SU-DHL-6 (cell line): Measurements from ENCODE around the gene CHMP1A.

ENCODE experiments used
- H2AFZ ChIP-seq: fragments of 200-600 bp; sonication (generic); 2 replicates; pipeline ENCODE4 v1.6.1; 2014; ENCODE audit warnings: low read depth, mild to moderate bottlenecking, moderate library complexity, mixed read lengths, antibody characterized with exemption, low read length; ENCODE audit not compliant: severe bottlenecking
- H3F3A ChIP-seq: fragments of 200-600 bp; shearing (Covaris generic); 2 replicates; pipeline ENCODE4 v1.6.0; 2016; ENCODE audit warnings: antibody characterized with exemption, mild to moderate bottlenecking; ENCODE audit not compliant: insufficient read depth
- H3K27ac ChIP-seq: fragments of 200-600 bp; sonication (generic); 2 replicates; pipeline ENCODE4 v1.5.1; 2016; ENCODE audit warnings: low read depth, mild to moderate bottlenecking, low read length, moderate library complexity, mixed read lengths
- H3K27me3 ChIP-seq: fragments of 200-600 bp; sonication (generic), shearing (Covaris generic); 2 replicates; pipeline ENCODE4 v1.6.0; 2014; ENCODE audit warnings: mild to moderate bottlenecking, low read length
- H3K36me3 ChIP-seq: fragments of 200-600 bp; sonication (generic); 2 replicates; pipeline ENCODE4 v1.6.1; 2014; ENCODE audit warnings: mild to moderate bottlenecking, low read length, mixed read lengths
- H3K4me2 ChIP-seq: fragments of 300-600, 200-600 bp; shearing (Covaris generic), sonication (generic); 2 replicates; pipeline ENCODE4 v1.6.0; 2014; ENCODE audit warnings: low read length, low read depth, mild to moderate bottlenecking; ENCODE audit not compliant: poor library complexity, severe bottlenecking
- H3K4me3 ChIP-seq: fragments of 200-600 bp; sonication (generic); 2 replicates; pipeline ENCODE4 v1.5.1; 2014; ENCODE audit warnings: antibody characterized with exemption, low read length, mild to moderate bottlenecking, mixed read lengths; ENCODE audit not compliant: insufficient read depth, poor library complexity, severe bottlenecking
- H3K79me2 ChIP-seq: fragments of 200-600 bp; sonication (generic); 2 replicates; pipeline ENCODE4 v1.6.1; 2014; ENCODE audit warnings: mild to moderate bottlenecking, low read length, moderate library complexity; ENCODE audit not compliant: insufficient read depth
- H3K9ac ChIP-seq: fragments of 200-600 bp; sonication (generic); 2 replicates; pipeline ENCODE4 v1.7.0; 2014; ENCODE audit warnings: mild to moderate bottlenecking, low read length
- H3K9me2 ChIP-seq: fragments of 200-600 bp; sonication (generic); replicated peaks from 2 replicates; pipeline ENCODE4 v1.6.1; 2014; ENCODE audit warnings: low read length; ENCODE audit not compliant: insufficient read depth
- H3K9me3 ChIP-seq: fragments of 200-600 bp; sonication (generic); 2 replicates; pipeline ENCODE4 v1.6.1; 2014; ENCODE audit warnings: low read length, mixed read lengths; ENCODE audit not compliant: insufficient read depth
- H4K20me1 ChIP-seq: fragments of 200-600 bp; sonication (generic); 2 replicates; pipeline ENCODE4 v1.6.1; 2014; ENCODE audit warnings: low read depth, mild to moderate bottlenecking, antibody characterized with exemption, low read length, moderate library complexity, mixed read lengths
- EZH2phosphoT487 ChIP-seq: fragments of 200-600 bp; sonication (generic), shearing (Covaris generic); conservative IDR thresholded peaks from 2 replicates; pipeline ENCODE4 v1.6.1; 2018; ENCODE audit warnings: mild to moderate bottlenecking, antibody characterized with exemption, low read length, moderate library complexity, mixed read lengths
- TF ChIP-seq, protein P1 (sequence below): fragments of 200-600 bp; sonication (generic); IDR thresholded peaks from one replicate; pipeline ENCODE4 v1.5.1; 2017; ENCODE audit warnings: antibody characterized with exemption, mild to moderate bottlenecking, low read length, moderate library complexity; ENCODE audit not compliant: insufficient read depth, poor library complexity, severe bottlenecking

CHMP1A gene

DNA sequence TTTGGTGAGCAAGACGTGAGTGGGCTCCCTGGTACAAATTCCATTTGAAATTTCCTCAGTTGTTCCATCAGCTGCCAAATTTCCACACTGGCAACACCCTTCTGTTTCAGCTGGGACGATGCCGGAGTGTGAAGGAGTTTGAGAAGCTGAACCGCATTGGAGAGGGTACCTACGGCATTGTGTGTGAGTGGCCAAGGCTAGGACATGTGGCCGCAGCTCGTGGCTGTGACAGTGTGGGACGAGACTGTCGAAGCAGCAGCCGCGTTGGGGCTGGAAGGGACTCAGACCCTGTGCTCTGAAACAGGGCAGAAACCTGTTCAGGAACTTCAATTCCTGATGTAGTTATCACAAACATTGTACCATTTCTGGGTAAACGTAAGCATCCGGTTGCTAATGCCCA lies 31.6 kb upstream of the CHMP1A start:
- Histone ChIP-seq H3K4me2 (no peak overlapping the region), H3K9me3 (no peaks in the 10 kb centered on the region), H3K4me3 (no peak overlapping the region), H3K9me2 (no peaks in the 10 kb centered on the region), H4K20me1 (no peaks in the 10 kb centered on the region), H2AFZ (no peak overlapping the region), H3K36me3 (no peaks in the 10 kb centered on the region; the same call in 1 of the 2 replicates), H3K27me3 (no peaks in the 10 kb centered on the region), H3K9ac (no peak overlapping the region), H3K27ac (no peak overlapping the region), H3K79me2 (peaks cover 8% of the 10 kb centered on the region), H3F3A (peaks cover 4% of the 10 kb centered on the region)
- no peak for TF ChIP-seq EZH2phosphoT487

DNA sequence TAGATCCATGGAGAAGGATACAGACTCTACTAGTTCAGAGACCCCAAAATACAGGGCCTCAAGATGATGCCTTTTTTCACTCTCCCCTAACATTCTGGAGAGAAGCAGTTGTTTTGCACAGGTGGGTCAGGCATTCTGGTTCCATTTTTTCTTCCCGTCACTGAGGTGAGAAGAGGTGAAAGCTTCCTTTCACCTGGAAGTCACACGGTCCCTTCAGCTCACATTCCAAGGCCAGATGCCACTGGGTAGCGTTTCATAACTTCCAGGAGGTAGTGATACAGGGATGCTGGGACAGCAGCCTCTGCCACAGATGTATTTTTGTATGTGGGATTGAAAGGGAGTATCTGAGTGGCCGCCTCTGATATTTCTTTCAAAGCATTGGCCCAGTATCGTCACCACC lies 30.9 kb upstream of the CHMP1A start:
- no peaks in the 10 kb centered on the region for H3K27me3 ChIP-seq
- no peak overlapping the region for H3K4me3 ChIP-seq
- no peak overlapping the region for H3K9ac ChIP-seq
- H3K9me2 ChIP-seq: no peaks in the 10 kb centered on the region
- H3K79me2 ChIP-seq: peaks cover 8% of the 10 kb centered on the region
- H2AFZ ChIP-seq: no peak overlapping the region
- H3K4me2 ChIP-seq: no peak overlapping the region
- H4K20me1 ChIP-seq: no peaks in the 10 kb centered on the region
- no peaks in the 10 kb centered on the region for H3K9me3 ChIP-seq
- H3K36me3 ChIP-seq: no peaks in the 10 kb centered on the region; the same call in 1 of the 2 replicates
- no peak for TF ChIP-seq EZH2phosphoT487
- TF ChIP-seq, protein P1, sequence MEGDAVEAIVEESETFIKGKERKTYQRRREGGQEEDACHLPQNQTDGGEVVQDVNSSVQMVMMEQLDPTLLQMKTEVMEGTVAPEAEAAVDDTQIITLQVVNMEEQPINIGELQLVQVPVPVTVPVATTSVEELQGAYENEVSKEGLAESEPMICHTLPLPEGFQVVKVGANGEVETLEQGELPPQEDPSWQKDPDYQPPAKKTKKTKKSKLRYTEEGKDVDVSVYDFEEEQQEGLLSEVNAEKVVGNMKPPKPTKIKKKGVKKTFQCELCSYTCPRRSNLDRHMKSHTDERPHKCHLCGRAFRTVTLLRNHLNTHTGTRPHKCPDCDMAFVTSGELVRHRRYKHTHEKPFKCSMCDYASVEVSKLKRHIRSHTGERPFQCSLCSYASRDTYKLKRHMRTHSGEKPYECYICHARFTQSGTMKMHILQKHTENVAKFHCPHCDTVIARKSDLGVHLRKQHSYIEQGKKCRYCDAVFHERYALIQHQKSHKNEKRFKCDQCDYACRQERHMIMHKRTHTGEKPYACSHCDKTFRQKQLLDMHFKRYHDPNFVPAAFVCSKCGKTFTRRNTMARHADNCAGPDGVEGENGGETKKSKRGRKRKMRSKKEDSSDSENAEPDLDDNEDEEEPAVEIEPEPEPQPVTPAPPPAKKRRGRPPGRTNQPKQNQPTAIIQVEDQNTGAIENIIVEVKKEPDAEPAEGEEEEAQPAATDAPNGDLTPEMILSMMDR: no peak
- peaks cover 4% of the 10 kb centered on the region for H3F3A ChIP-seq
- H3K27ac ChIP-seq: no peak overlapping the region

DNA sequence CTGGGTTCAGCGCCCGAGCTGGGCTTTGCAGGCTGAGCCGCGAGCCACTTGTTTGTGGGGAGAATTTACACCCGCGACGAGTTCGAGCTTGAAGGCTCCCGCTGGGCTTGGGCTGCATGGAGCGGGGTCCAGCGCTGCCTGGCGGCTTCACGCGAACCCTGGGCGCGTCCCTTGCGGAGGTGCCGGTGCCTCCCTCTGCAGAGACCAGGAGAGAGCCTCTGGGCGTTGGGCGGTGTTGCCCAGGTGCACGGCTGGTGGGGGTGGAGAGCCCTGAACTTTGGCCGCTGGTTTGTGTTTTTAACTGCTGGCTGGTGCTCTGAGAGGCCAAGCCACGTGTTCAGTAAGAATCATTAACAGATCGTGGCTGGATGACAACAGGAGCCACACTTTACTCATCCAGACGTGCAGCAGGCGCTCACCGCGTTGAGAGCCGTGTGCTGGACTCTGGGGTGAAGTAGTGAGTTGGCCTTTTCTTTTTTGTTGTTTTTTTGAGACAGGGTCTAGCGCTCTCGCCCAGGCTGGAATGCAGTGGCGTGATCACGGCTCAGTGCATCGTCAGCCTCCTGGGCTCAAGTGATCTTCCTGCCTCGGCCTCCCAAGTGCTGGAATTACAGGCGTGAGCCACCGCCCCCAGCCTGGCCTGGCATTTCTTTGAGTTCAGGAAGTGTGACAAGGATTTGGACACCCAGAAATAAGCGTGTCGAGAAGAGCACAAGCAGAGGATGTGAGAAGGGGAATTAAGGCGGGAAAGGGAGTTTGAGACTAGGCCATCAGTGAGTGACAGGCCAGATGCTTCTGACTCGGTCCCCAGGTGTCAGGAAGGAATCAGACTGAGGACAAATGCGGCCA lies 29.8 kb upstream of the CHMP1A start:
- H3K36me3 ChIP-seq: no peaks in the 10 kb centered on the region; the same call in 1 of the 2 replicates
- H3K9me2 ChIP-seq: no peaks in the 10 kb centered on the region
- H4K20me1 ChIP-seq: no peaks in the 10 kb centered on the region
- peak overlapping the region; percentile 95 for H3K4me3 ChIP-seq
- H2AFZ ChIP-seq: peak overlapping the region; percentile 99
- no peaks in the 10 kb centered on the region for H3K9me3 ChIP-seq
- no peaks in the 10 kb centered on the region for H3K27me3 ChIP-seq
- H3K27ac ChIP-seq: peak overlapping the region; percentile 97
- peak overlapping the region; percentile 98 for H3K4me2 ChIP-seq
- H3K9ac ChIP-seq: peak overlapping the region; percentile 90
- peaks cover 8% of the 10 kb centered on the region for H3K79me2 ChIP-seq
- TF ChIP-seq EZH2phosphoT487: no peak
- TF ChIP-seq, protein P1: no peak
- H3F3A ChIP-seq: peaks cover 4% of the 10 kb centered on the region

DNA sequence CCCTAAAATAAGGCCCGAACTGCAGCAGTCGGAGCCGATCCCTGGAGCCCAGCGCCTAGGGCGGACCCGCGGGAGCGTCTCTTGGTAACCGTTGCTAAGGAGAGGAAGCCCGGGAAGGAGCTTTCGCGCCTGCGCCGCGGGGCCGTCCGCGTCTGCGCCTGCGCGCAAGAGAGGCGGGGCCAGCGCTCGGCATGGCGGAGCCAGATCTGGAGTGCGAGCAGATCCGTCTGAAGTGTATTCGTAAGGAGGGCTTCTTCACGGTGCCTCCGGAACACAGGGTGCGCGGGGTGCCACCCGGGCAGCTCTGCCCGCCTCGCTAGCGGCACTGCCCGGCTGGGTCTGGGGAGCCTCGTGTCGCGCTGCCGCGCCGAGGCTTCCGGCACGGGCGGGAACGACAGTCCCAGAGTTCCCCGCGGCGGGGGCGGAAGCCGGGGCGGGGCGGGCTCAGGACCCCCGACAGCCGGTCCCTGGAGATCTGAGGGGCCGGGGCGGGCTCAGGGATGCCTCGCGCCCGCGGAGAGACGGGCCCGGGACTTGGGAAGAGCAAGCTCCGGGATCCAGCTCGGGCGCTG lies 29.1 kb upstream of the CHMP1A start, which contains the start of gene CDK10:
Gene CDK10 (plus strand): TSS at position 170 of the 572 bp plus-strand sequence. CDS start 22 bp downstream, at position 192.
- Histone ChIP-seq H3K27me3 (no peaks in the 10 kb centered on the region), H3K36me3 (no peaks in the 10 kb centered on the region; the same call in 1 of the 2 replicates), H3K4me2 (peak within 1 kb of the TSS; percentile 98), H3F3A (peaks cover 4% of the 10 kb centered on the region), H3K9ac (peak within 1 kb of the TSS; percentile 90), H3K79me2 (peaks cover 8% of the 10 kb centered on the region), H2AFZ (peak within 1 kb of the TSS; percentile 99), H3K4me3 (peak within 1 kb of the TSS; percentile 95), H3K9me2 (no peaks in the 10 kb centered on the region), H3K9me3 (no peaks in the 10 kb centered on the region), H3K27ac (peak within 1 kb of the TSS; percentile 97), H4K20me1 (no peaks in the 10 kb centered on the region)
- TF ChIP-seq, protein P1: no peak
- no peak for TF ChIP-seq EZH2phosphoT487
